ENCODE results near the gene HMCES. TPM values are rescaled to one million over a fixed set of nuclear protein-coding genes. Genes with fewer than 3 reads are reported as not detected.
A peak's percentile ranks its signal among the peaks of the same experiment; 100 is the strongest.
"Not testable (repeated sequence)": the region's sequence is repeated elsewhere in the genome, so short reads cannot be mapped to it uniquely, and the experiment has no call there.

Gene HMCES
- total RNA-seq, 2 donors from 2014 or later, result 48.2 to 55.3 TPM

DNA sequence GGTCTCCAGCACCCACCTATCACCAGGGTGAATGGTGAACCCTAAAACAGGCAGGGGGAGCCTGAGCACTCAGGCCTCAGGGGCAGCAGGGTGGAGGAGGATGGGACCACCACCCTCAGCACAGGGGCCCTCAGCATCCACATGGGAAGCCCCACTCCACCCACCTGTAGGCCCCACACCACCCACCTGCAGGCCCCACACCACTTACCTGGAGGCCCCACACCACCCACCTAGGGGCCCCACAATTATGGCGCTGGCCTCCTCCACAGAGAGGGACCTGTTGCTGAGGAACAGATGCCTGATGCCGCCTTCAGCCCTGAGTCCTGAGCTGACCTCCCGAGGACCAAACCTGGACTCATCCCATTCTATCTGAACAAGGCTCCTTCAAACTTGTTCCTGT, 46.7 kb downstream of the HMCES start:
- no peak overlapping the region for H3K4me3 Mint-ChIP-seq
- no peaks in the 10 kb centered on the region for H3K9me3 ChIP-seq (ENCODE audit: control insufficient read depth, low read length, poor library complexity, severe bottlenecking)
- H3K27me3 Mint-ChIP-seq, result peaks cover 2% of the 10 kb centered on the region
- ATAC-seq (no peak), DNase-seq (no peak)
- H3K4me1 Mint-ChIP-seq, result no peaks in the 10 kb centered on the region
- no peaks in the 10 kb centered on the region for H3K36me3 Mint-ChIP-seq (ENCODE audit: low read depth)
- no peak overlapping the region for H3K27ac Mint-ChIP-seq

DNA sequence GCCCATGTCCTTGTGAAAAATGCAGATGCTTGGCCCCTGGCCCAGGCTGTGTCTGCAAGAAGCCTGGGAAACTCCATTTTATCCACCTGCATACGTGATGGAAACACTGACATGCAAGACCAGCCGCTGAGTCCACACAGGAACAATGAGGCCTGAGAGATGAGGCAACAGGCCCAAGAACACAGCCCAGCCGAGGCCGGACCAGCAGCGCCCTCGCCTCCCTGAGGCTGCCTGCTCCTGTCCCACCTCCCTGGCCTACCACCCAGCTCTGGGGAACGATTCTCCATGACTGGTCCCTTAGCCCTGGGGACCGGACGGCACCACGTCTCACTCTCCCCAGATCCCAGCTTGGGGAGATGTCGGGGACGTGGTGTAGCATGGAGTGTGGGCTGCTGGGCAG, 47.5 kb downstream of the HMCES start:
- no peak for DNase-seq
- peaks cover 4% of the 10 kb centered on the region for H3K27me3 Mint-ChIP-seq
- no peak overlapping the region for H3K4me3 Mint-ChIP-seq
- no peak overlapping the region for H3K27ac Mint-ChIP-seq
- no peaks in the 10 kb centered on the region for H3K9me3 ChIP-seq (ENCODE audit: control insufficient read depth, low read length, poor library complexity, severe bottlenecking)
- H3K36me3 Mint-ChIP-seq (ENCODE audit: low read depth), result no peaks in the 10 kb centered on the region
- no peak for ATAC-seq
- H3K4me1 Mint-ChIP-seq, result no peaks in the 10 kb centered on the region

DNA sequence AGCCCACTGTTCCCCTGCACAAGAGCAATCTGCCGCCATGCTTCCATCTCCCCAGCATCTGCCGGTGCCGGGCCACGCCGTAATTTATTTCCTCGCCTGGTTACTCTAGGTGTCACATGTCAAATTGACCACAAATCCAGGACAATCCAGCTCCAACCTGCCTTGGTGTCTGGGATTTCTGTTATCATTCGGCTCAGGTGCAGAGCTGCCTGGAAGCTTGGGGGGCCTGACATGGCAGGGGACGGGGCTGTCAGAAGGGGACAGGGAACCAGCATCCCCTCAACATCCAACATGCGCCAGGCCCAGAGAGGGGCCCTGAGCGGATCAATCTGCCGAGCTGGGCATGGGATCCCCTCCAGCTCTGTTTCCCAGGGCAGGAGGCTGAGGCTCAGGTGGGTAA, 47.9 kb downstream of the HMCES start:
- peaks cover 4% of the 10 kb centered on the region for H3K27me3 Mint-ChIP-seq
- H3K27ac Mint-ChIP-seq, result no peak overlapping the region
- ATAC-seq (no peak), DNase-seq (no peak)
- H3K4me1 Mint-ChIP-seq, result no peaks in the 10 kb centered on the region
- no peaks in the 10 kb centered on the region for H3K36me3 Mint-ChIP-seq (ENCODE audit: low read depth)
- no peak overlapping the region for H3K4me3 Mint-ChIP-seq
- no peaks in the 10 kb centered on the region for H3K9me3 ChIP-seq (ENCODE audit: control insufficient read depth, low read length, poor library complexity, severe bottlenecking)

DNA sequence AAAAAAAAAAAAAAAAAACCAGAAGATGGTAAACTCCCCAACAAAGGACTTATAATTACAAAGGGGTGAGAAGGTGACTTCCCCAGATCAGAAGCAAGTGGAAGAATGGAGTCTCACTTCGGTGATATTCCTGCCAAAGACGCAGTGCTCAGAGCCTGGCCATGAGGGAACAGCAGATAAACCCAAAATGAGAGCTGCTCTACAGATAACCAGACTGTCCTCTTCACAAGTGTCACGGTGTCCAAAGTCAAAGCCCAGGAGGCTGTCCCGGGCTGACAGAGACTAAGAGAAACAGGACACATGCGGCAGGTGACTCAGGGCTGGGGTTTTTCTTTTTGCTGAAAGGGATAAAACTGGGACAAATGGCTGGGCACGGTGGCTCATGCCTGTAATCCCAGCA, 48.8 kb downstream of the HMCES start:
- no peak for ATAC-seq
- no peak for DNase-seq
- H3K36me3 Mint-ChIP-seq (ENCODE audit: low read depth), result no peaks in the 10 kb centered on the region
- H3K9me3 ChIP-seq (ENCODE audit: control insufficient read depth, low read length, poor library complexity, severe bottlenecking), result no peaks in the 10 kb centered on the region
- no peak overlapping the region for H3K4me3 Mint-ChIP-seq
- no peak overlapping the region for H3K27ac Mint-ChIP-seq
- no peaks in the 10 kb centered on the region for H3K4me1 Mint-ChIP-seq
- peaks cover 4% of the 10 kb centered on the region for H3K27me3 Mint-ChIP-seq

DNA sequence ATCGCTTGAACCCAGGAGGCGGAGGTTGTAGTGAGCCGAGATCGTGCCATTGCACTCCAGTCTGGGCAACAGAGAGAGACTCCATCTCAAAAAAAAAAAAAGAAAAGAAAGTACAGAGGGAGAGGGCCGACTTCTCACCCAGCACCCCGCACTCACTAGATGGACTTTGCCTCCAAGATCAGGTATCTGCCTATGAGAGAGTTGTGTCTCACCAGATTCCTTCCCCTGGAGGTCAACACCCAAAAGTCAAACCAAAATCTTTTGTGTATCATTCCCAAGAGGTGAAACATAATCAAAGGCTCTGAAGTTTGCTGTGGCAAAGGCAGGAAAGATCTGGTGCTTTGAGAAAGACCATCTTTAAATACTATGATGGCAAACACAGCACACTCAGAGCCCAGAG, 51.2 kb downstream of the HMCES start:
- Mint-ChIP-seq H3K4me1 (no peaks in the 10 kb centered on the region), H3K27me3 (peaks cover 4% of the 10 kb centered on the region), H3K4me3 (no peak overlapping the region), H3K36me3 (ENCODE audit: low read depth) (no peaks in the 10 kb centered on the region), H3K27ac (no peak overlapping the region)
- no peaks in the 10 kb centered on the region for H3K9me3 ChIP-seq (ENCODE audit: control insufficient read depth, low read length, poor library complexity, severe bottlenecking)
- ATAC-seq (no peak), DNase-seq (no peak)

DNA sequence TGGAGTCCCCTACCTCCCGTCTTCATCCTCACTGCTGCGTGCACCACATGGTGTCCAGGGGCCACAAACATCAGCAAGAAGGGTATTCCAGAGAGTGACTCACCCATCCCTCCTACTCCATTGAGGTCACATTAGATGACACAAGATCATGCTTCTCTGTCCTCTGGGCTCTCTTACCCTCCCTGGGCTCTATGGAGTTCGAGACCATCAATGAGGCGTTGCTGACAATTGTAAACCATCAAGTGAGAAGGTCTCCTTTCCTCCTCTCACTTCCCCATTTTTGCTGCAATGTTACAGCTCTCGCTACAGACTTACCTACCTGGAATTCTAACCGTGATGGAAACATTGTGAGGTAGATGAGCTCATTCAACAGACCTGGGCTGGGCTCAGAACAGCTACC, 51.7 kb downstream of the HMCES start:
- H3K4me1 Mint-ChIP-seq, result no peaks in the 10 kb centered on the region
- H3K36me3 Mint-ChIP-seq (ENCODE audit: low read depth), result no peaks in the 10 kb centered on the region
- no peak for DNase-seq
- H3K27me3 Mint-ChIP-seq, result peaks cover 4% of the 10 kb centered on the region
- ATAC-seq, result peak; percentile 26
- H3K9me3 ChIP-seq (ENCODE audit: control insufficient read depth, low read length, poor library complexity, severe bottlenecking), result no peaks in the 10 kb centered on the region
- H3K27ac Mint-ChIP-seq, result no peak overlapping the region
- H3K4me3 Mint-ChIP-seq, result no peak overlapping the region

DNA sequence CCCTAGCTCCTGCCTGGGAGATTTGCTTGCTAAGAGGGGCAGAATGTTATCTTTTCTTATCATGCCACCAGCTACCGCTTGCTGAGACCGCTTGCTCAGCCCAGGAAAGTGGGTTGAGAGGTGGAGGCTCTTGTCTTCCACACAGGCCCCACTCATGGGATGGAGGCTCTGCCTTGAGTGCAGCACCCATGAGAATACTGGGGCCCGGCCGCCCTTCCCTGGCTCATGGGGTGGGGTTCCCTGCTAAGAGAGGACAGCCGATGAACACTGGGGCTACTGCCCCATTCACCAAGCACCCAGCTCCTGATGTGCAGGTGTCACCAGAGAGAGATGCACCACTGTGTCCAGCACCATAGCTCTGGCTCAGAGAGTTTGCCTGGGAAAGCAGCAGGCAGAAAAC, 55.2 kb downstream of the HMCES start:
- DNase-seq (no peak), ATAC-seq (no peak)
- H3K4me1 Mint-ChIP-seq, result no peaks in the 10 kb centered on the region
- H3K4me3 Mint-ChIP-seq, result no peak overlapping the region
- no peaks in the 10 kb centered on the region for H3K9me3 ChIP-seq (ENCODE audit: control insufficient read depth, low read length, poor library complexity, severe bottlenecking)
- H3K36me3 Mint-ChIP-seq (ENCODE audit: low read depth), result no peaks in the 10 kb centered on the region
- no peak overlapping the region for H3K27ac Mint-ChIP-seq
- peaks cover 4% of the 10 kb centered on the region for H3K27me3 Mint-ChIP-seq

DNA sequence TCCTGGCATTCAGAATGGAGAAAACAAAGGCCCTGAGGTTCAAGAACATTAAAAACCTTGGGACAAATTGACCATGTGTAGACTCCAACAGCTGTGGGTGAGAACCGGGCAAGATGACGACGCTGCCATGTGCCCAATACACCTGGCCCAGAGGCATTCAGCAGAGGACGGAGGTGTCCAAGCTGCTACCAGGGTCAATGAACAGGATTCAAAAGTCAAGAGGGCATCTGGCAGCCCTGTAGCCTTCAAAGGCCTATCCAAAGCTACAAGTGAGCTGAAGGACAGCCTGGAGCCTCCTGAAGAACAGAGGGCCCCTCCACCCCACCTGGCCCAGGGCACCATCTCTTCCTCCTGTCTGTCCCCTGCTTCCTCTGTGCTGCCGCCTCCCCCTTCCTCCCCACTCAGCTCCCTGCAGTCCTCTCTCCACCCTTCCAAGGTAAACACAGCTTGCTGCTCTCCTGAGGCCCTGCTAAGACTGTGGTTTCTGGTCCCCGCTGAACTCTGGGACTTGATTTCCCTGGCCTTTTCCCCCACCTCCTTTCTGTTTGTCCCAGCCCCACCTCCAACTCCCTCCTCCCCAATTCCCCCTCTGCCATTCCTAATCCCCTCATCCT, 57.5 kb downstream of the HMCES start:
- Mint-ChIP-seq H3K27ac (no peak overlapping the region), H3K27me3 (no peaks in the 10 kb centered on the region), H3K4me1 (no peaks in the 10 kb centered on the region), H3K36me3 (ENCODE audit: low read depth) (no peaks in the 10 kb centered on the region), H3K4me3 (no peak overlapping the region)
- no peaks in the 10 kb centered on the region for H3K9me3 ChIP-seq (ENCODE audit: control insufficient read depth, low read length, poor library complexity, severe bottlenecking)
- ATAC-seq, result no peak
- DNase-seq, result no peak

DNA sequence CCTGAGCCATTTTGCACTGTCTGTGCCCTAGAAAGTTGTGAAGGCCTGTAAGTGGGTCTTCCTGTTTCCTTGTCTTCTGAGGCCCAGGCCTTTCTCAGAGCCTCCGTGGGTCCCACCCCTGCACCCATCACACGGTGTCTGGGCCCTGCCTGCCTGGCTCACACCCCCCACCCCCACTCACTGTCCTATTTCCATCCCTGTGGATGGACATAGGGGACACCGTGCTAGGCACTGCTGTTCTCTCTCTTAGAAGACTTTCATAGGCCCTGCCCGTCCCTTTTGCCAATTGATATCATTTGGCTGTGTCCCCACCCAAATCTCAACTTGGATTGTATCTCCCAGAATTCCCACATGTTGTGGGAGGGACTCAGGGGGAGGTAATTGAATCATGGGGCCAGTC, 59.0 kb downstream of the HMCES start:
- H3K36me3 Mint-ChIP-seq (ENCODE audit: low read depth); H3K4me1 Mint-ChIP-seq; H3K9me3 ChIP-seq (ENCODE audit: control insufficient read depth, low read length, poor library complexity, severe bottlenecking); H3K4me3 Mint-ChIP-seq; DNase-seq; H3K27ac Mint-ChIP-seq; ATAC-seq; H3K27me3 Mint-ChIP-seq: not testable (repeated sequence)

DNA sequence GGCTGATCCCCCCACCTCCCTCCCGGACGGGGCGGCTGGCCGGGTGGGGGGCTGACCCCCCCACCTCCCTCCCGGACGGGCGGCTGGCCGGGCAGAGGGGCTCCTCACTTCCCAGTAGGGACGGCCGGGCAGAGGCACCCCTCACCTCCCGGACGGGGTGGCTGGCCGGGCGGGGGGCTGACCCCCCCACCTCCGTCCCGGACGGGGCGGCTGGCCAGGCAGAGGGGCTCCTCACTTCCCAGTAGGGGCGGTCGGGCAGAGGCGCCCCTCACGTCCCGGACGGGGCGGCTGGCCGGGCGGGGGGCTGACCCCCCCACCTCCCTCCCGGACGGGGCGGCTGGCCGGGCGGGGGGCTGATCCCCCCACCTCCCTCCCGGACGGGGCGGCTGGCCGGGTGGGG, 60.5 kb downstream of the HMCES start:
- DNase-seq; H3K4me1 Mint-ChIP-seq; H3K27ac Mint-ChIP-seq; ATAC-seq; H3K36me3 Mint-ChIP-seq (ENCODE audit: low read depth); H3K4me3 Mint-ChIP-seq; H3K9me3 ChIP-seq (ENCODE audit: control insufficient read depth, low read length, poor library complexity, severe bottlenecking): not testable (repeated sequence)
- H3K27me3 Mint-ChIP-seq, result peaks cover 18% of the 10 kb centered on the region

DNA sequence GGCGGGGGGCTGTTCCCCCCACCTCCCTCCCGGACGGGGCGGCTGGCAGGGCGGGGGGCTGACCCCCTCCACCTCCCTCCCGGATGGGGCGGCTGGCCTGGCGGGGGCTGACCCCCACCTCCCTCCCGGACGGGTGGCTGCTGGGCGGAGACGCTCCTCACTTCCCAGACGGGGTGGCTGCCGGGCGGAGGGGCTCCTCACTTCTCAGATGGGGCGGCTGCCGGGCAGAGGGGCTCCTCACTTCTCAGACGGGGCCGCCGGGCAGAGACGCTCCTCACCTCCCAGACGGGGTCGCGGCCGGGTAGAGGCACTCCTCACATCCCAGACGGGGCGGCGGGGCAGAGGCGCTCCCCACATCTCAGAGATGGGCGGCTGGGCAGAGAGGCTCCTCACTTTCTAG, 61.2 kb downstream of the HMCES start:
- H3K4me3 Mint-ChIP-seq; ATAC-seq; H3K9me3 ChIP-seq (ENCODE audit: control insufficient read depth, low read length, poor library complexity, severe bottlenecking); DNase-seq; H3K36me3 Mint-ChIP-seq (ENCODE audit: low read depth); H3K4me1 Mint-ChIP-seq; H3K27ac Mint-ChIP-seq: not testable (repeated sequence)
- peaks cover 21% of the 10 kb centered on the region for H3K27me3 Mint-ChIP-seq

DNA sequence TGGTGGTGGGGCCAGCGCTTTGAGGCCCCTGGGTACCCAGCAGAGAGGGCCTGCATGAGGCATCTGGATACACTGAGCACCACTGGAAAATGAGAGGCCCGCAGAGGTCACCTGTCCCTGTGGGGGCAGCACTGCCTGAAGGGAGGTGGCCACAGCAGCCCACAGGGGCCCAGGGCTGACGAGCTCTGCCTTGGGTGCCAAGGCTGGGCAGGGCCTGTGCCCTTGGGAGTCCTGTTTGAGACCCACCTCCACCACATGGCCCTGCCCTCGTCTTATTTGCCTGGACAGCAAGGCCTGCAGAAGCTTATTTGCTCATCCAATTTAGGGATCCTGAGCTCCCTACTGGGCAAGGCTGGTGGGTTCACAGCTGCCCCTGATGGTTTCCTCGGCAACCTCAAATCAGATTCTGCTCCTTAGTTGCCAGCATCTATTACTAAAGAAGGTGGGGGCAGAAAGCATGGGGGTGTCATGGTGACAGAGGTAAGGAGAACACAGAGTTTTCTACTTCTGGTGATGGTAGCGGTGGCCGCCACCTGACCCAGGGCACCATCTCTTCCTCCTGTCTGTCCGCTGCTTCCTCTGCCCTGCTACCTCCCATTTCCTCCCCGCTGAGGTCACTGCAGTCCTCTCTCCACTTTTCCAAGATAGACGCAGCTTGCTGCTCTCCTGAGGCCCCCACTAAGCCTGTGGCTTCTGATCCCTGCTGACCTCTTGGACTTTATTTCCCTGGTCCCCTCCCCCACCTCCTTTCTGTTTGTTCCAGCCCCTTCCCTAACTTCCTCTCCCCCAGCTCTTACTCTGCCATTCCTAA, 62.9 kb downstream of the HMCES start:
- H3K4me3 Mint-ChIP-seq, result no peak overlapping the region
- H3K4me1 Mint-ChIP-seq, result no peaks in the 10 kb centered on the region
- no peak overlapping the region for H3K27ac Mint-ChIP-seq
- peaks cover 38% of the 10 kb centered on the region for H3K27me3 Mint-ChIP-seq
- no peaks in the 10 kb centered on the region for H3K36me3 Mint-ChIP-seq (ENCODE audit: low read depth)
- H3K9me3 ChIP-seq (ENCODE audit: control insufficient read depth, low read length, poor library complexity, severe bottlenecking), result no peaks in the 10 kb centered on the region
- DNase-seq, result no peak
- no peak for ATAC-seq

DNA sequence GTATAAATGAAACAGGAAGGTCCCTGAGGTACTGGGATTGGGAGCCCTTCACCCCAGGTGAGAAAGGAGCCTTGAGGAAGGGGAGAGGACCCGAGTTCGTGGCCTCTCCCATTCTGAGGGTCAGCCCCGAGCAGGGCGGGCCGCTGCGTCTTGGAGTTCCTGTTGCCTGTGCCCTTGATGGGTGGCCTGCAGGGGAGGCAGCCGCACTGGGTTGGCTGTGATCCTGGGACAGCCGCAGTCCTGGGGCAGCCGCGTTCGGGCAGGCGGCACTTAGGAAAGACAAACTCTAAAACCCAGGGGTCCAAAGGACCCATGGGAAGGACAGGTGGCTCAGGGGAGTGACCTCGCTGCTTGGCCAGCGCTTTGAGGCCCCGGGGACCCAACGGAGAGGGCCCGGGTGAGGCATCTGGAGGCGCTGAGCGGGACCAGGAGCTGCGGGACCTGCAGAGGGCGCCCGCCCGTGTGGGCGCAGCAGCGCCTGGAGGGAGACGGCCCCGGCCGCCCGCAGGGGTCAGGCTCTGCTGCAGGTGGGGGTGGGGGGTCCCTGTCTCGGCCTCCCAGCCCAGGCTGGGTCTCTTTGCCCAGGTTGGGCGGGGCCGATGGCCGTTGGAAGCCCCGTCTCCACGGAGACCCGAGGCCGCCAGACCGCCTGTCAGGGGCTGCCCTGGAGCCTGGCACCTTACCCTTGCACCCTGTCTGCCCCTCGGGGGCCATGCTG, 65.1 kb downstream of the HMCES start:
- Mint-ChIP-seq H3K27ac (no peak overlapping the region), H3K27me3 (peaks cover 39% of the 10 kb centered on the region), H3K4me1 (peaks cover 3% of the 10 kb centered on the region), H3K4me3 (peak overlapping the region; percentile 64), H3K36me3 (ENCODE audit: low read depth) (no peaks in the 10 kb centered on the region)
- DNase-seq (peak in 1 of 3 donors; percentile 30), ATAC-seq (peak; percentile 86)
- no peaks in the 10 kb centered on the region for H3K9me3 ChIP-seq (ENCODE audit: control insufficient read depth, low read length, poor library complexity, severe bottlenecking)
